Natural killer cell (primary cell): Measurements from ENCODE around the gene ZKSCAN1. TPM values are rescaled to one million over a fixed set of nuclear protein-coding genes. Genes with fewer than 3 reads are reported as not detected.

ENCODE experiments used
- ATAC-seq, 3 donors: fragments of 150-1000 bp in 2 of 3; fragments of 200-7000 bp in 1 of 3; cut with Tn5 transposase; 1 replicate in 1 of 3; 2 replicates in 2 of 3; pipeline ENCODE4 v1.10.0; 2021; ENCODE audit warnings: mild to moderate bottlenecking in 2 of 3, moderate library complexity in 2 of 3
- DNase-seq, 2 donors: peaks; one replicate each; pipeline versions ENCODE4 v3.0.0 to v3.0.0-alpha.2; 2013 to 2021; ENCODE audit warnings: mixed read lengths in 1 of 2
- H3K27ac ChIP-seq: one replicate; pipeline ENCODE4 v1.5.1; 2013; ENCODE audit warnings: mild to moderate bottlenecking, low read length
- H3K27me3 ChIP-seq: one replicate; pipeline ENCODE4 v1.6.1; 2013; ENCODE audit warnings: low read length; ENCODE audit not compliant: control insufficient read depth, insufficient read depth
- H3K36me3 ChIP-seq: one replicate; pipeline ENCODE4 v1.6.1; 2013; ENCODE audit warnings: low read length; ENCODE audit not compliant: control insufficient read depth, insufficient read depth
- H3K4me1 ChIP-seq: one replicate; pipeline ENCODE4 v1.6.1; 2013; ENCODE audit warnings: low read length; ENCODE audit not compliant: control insufficient read depth, insufficient read depth
- H3K4me3 ChIP-seq: one replicate; pipeline ENCODE4 v1.5.1; 2013; ENCODE audit warnings: low read length
- H3K9me3 ChIP-seq: one replicate; pipeline ENCODE4 v1.6.1; 2013; ENCODE audit warnings: low read length; ENCODE audit not compliant: control insufficient read depth, insufficient read depth
- H3K27ac Mint-ChIP-seq, 2 donors: one replicate each; pipeline ENCODE4 v1.8.0; 2022; ENCODE audit warnings: mild to moderate bottlenecking in 2 of 2, mixed read lengths in 2 of 2, moderate library complexity in 1 of 2
- H3K27me3 Mint-ChIP-seq, 2 donors: one replicate each; pipeline ENCODE4 v1.8.0; 2022; ENCODE audit warnings: low read depth in 2 of 2, mixed read lengths in 2 of 2
- H3K36me3 Mint-ChIP-seq: one replicate; pipeline ENCODE4 v1.8.0; 2022; ENCODE audit warnings: mixed read lengths
- H3K4me1 Mint-ChIP-seq, 2 donors: one replicate each; pipeline ENCODE4 v1.8.0; 2022; ENCODE audit warnings: mixed read lengths in 2 of 2
- H3K4me3 Mint-ChIP-seq: one replicate; pipeline ENCODE4 v1.8.0; 2022; ENCODE audit warnings: mild to moderate bottlenecking, moderate library complexity, mixed read lengths
- H3K9me3 Mint-ChIP-seq, 2 donors: one replicate each; pipeline ENCODE4 v1.8.0; 2022; ENCODE audit warnings: mixed read lengths in 2 of 2
- CTCF ChIP-seq: fragments of 200-600 bp; IDR thresholded peaks from one replicate; pipeline ENCODE4 v1.8.0; 2022; ENCODE audit warnings: antibody characterized with exemption
- WGBS: methylation state at CpG from one replicate; pipeline ENCODE4 v1.1.7; 2013; ENCODE audit warnings: missing lambda C conversion rate; ENCODE audit not compliant: insufficient coverage; 5-methylcytosine and 5-hydroxymethylcytosine counted together
- intact Hi-C: fragments of 100-400 bp; cut with micrococcal nuclease; formaldehyde crosslinking; loops from one replicate; pipeline ENCODE4 v1.14.2; 2022
- total RNA-seq, 4 donors: library from RNA; stranded (reverse); fragments of 120-200 nt in 1 of 4; gene quantifications; one replicate each; pipeline versions ENCODE4 v1.2.3 to v1.2.4, GENCODE V29; 2013 to 2022

ZKSCAN1 gene
- total RNA-seq, 3 donors from 2014 or later (not counting 1 experiment from before 2014, with no cell fraction given) = 57.6 to 62.5 (median 60.8) TPM

- peaks cover 0 to 6% of the 10 kb centered on the region in 2 donors for H3K27me3 Mint-ChIP-seq
- intact Hi-C loops = loop anchor here (5.0 kb wide), 2 partner anchors 47 to 137 kb away; no protein-coding TSS in a partner anchor
- ATAC-seq = no peak
Observed at GRCh38 chr7:99994819-99995218, 20.6 kb upstream of the ZKSCAN1 start.

GRCh38 chr7:99996755-99997544, 18.4 kb upstream of the ZKSCAN1 start:
- Mint-ChIP-seq H3K9me3 (no peaks in the 10 kb centered on the region), H3K27ac (peak overlapping the region; percentile 96 to 98), H3K4me1 (peaks cover 15 to 17% of the 10 kb centered on the region in 2 donors), H3K36me3 (no peaks in the 10 kb centered on the region), H3K27me3 (peaks cover 0 to 6% of the 10 kb centered on the region in 2 donors), H3K4me3 (peak overlapping the region; percentile 85)
- ATAC-seq = no peak
- no peak for DNase-seq
- Histone ChIP-seq H3K27me3 (no peaks in the 10 kb centered on the region), H3K36me3 (no peaks in the 10 kb centered on the region), H3K4me3 (peak overlapping the region; percentile 39), H3K27ac (peak overlapping the region; percentile 91), H3K4me1 (peaks cover 15% of the 10 kb centered on the region), H3K9me3 (no peaks in the 10 kb centered on the region)
- peak; percentile 6 for TF ChIP-seq CTCF
- 61% methylated on average over 15 of the region's 15 CpGs for WGBS
- intact Hi-C loops = loop anchor here (1.0 kb wide), 2 partner anchors 19 to 84 kb away; partner anchors contain the start of gene ZNF3

More at GRCh38 chr7:99994819-99995218, 20.6 kb upstream of the ZKSCAN1 start:
- Histone ChIP-seq H3K9me3 (no peaks in the 10 kb centered on the region), H3K27me3 (no peaks in the 10 kb centered on the region), H3K4me1 (peaks cover 20% of the 10 kb centered on the region), H3K27ac (no peak overlapping the region), H3K4me3 (no peak overlapping the region), H3K36me3 (no peaks in the 10 kb centered on the region)
- no peaks in the 10 kb centered on the region for H3K36me3 Mint-ChIP-seq
- no peak overlapping the region for H3K4me3 Mint-ChIP-seq
- no peaks in the 10 kb centered on the region for H3K9me3 Mint-ChIP-seq
- TF ChIP-seq CTCF = no peak
- 82% methylated on average over 5 of the region's 8 CpGs for WGBS
- DNase-seq = no peak
- H3K4me1 Mint-ChIP-seq = peaks cover 15 to 17% of the 10 kb centered on the region in 2 donors
- H3K27ac Mint-ChIP-seq = no peak overlapping the region

- DNase-seq = peak; percentile 80 to 87
- H3K36me3 Mint-ChIP-seq = no peaks in the 10 kb centered on the region
- 5% methylated on average over 35 of the region's 35 CpGs for WGBS
Observed at GRCh38 chr7:99997545-99998137, 17.8 kb upstream of the ZKSCAN1 start.

More at GRCh38 chr7:99997545-99998137, 17.8 kb upstream of the ZKSCAN1 start:
- Histone ChIP-seq H3K4me1 (peaks cover 15% of the 10 kb centered on the region), H3K4me3 (peak overlapping the region; percentile 39), H3K9me3 (no peaks in the 10 kb centered on the region), H3K27ac (peak overlapping the region; percentile 91), H3K27me3 (no peaks in the 10 kb centered on the region), H3K36me3 (no peaks in the 10 kb centered on the region)
- Mint-ChIP-seq H3K27me3 (peaks cover 0 to 6% of the 10 kb centered on the region in 2 donors), H3K9me3 (no peaks in the 10 kb centered on the region), H3K27ac (peak overlapping the region; percentile 96 to 98), H3K4me3 (peak overlapping the region; percentile 85), H3K4me1 (peaks cover 15 to 17% of the 10 kb centered on the region in 2 donors)
- peak; percentile 28 for TF ChIP-seq CTCF
- peak; percentile 91 to 98 (median 97) for ATAC-seq
- intact Hi-C loops = loop anchor here (1.0 kb wide), 2 partner anchors 19 to 84 kb away; partner anchors contain the start of gene ZNF3
